Tibial artery (tissue), 4 donors: ENCODE data around the gene MRAP2.

Source experiments
- DNase-seq, 2 donors: peaks; one replicate each; pipeline ENCODE4 v3.0.0-alpha.2; 2019
- H3K27ac ChIP-seq, 2 donors: fragments of 200-600 bp; sonication (generic) in 1 of 2; 1 replicate in 1 of 2; 2 replicates in 1 of 2; pipeline ENCODE4 v1.5.1; 2018 to 2019; ENCODE audit warnings: mild to moderate bottlenecking in 1 of 2
- H3K27me3 ChIP-seq, 2 donors: fragments of 200-600 bp; sonication (generic) in 1 of 2; one replicate each; pipeline versions ENCODE4 v1.5.1 to v1.6.0; 2016 to 2019
- H3K36me3 ChIP-seq, 3 donors: fragments of 200-600 bp; sonication (generic) in 2 of 3; one replicate each; pipeline ENCODE4 v1.5.1; 2016 to 2019; ENCODE audit warnings: mild to moderate bottlenecking in 2 of 3
- H3K4me1 ChIP-seq, 4 donors: fragments of 200-600 bp; sonication (generic) in 2 of 4; 1 replicate in 3 of 4; 2 replicates in 1 of 4; pipeline ENCODE4 v1.5.1; 2016 to 2019
- H3K4me3 ChIP-seq, 2 donors: fragments of 200-600 bp; sonication (generic) in 1 of 2; 1 replicate in 1 of 2; 2 replicates in 1 of 2; pipeline ENCODE4 v1.5.1; 2018 to 2019; ENCODE audit warnings: mild to moderate bottlenecking in 2 of 2
- H3K9me3 ChIP-seq, 3 donors: fragments of 200-600 bp; sonication (generic) in 1 of 3; one replicate each; pipeline ENCODE4 v1.5.1; 2016 to 2019
- intact Hi-C: fragments of 100-400 bp; cut with DNase I; formaldehyde crosslinking; loops from one replicate; pipeline ENCODE4 v1.15.0; 2023; ENCODE audit warnings: low total_unique reads
- TF ChIP-seq, protein P1 (sequence below), 2 experiments: fragments of 200-600 bp in 1 of 2; fragments of 450-650 bp in 1 of 2; IDR thresholded peaks; one replicate each; pipeline ENCODE4 v1.5.1; 2017 to 2019; ENCODE audit warnings: antibody characterized with exemption in 2 of 2, mild to moderate bottlenecking in 1 of 2, moderate library complexity in 1 of 2

Gene MRAP2

DNA sequence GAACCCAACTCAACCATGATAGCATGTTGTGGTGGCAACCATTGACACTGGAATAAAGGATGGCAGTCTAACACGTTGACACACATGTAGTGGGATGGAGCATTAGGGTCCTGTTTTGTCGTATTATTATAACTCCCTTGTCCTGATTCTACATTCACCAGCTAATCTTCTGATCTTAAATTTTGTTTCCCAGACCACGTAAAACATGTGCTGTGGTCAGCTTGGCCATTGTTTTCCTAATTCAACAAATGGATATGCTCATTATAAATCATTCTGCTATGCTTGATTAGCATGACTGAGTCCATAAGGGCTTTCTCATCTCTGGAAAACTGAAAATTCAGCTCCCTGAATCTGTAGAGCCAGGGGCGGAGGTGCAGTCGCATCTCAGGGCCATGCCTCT lies 15.0 kb downstream of the MRAP2 start:
- intact Hi-C loops: no loop called here

DNA sequence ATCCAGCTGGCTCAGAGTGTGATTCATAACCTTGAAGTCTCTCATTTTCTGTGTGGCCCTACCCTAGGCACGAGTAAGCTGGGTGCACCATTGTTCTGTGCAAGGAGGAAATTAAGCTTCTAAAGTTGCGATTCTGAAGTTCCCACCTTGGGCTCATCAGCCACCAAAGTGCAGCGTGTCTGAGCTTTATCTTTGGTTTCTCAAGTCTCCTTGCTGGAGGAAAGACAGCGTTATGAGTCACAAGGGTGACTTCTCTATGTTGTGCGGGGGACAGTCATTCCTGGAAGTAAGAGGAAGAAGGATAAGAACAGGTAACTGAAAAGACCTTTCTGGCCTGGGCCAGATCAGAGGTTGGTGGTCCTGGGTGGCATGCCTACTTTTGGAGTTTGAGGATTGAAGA lies 16.8 kb downstream of the MRAP2 start:
- Histone ChIP-seq H3K27me3 (no peaks in the 10 kb centered on the region), H3K36me3 (no peaks in the 10 kb centered on the region), H3K9me3 (no peaks in the 10 kb centered on the region), H3K4me1 (peaks cover 0 to 60% (median 22%) of the 10 kb centered on the region in 4 donors), H3K4me3 (no peak overlapping the region), H3K27ac (peak overlapping the region; percentile 75 to 76)
- no peak for DNase-seq
- TF ChIP-seq, protein P1, sequence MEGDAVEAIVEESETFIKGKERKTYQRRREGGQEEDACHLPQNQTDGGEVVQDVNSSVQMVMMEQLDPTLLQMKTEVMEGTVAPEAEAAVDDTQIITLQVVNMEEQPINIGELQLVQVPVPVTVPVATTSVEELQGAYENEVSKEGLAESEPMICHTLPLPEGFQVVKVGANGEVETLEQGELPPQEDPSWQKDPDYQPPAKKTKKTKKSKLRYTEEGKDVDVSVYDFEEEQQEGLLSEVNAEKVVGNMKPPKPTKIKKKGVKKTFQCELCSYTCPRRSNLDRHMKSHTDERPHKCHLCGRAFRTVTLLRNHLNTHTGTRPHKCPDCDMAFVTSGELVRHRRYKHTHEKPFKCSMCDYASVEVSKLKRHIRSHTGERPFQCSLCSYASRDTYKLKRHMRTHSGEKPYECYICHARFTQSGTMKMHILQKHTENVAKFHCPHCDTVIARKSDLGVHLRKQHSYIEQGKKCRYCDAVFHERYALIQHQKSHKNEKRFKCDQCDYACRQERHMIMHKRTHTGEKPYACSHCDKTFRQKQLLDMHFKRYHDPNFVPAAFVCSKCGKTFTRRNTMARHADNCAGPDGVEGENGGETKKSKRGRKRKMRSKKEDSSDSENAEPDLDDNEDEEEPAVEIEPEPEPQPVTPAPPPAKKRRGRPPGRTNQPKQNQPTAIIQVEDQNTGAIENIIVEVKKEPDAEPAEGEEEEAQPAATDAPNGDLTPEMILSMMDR (IDR thresholded peaks at IDR 0.05): no peak
- intact Hi-C loops: no loop called here

More for the DNA sequence above, 15.0 kb downstream of the MRAP2 start:
- H3K9me3 ChIP-seq: no peaks in the 10 kb centered on the region
- no peaks in the 10 kb centered on the region for H3K36me3 ChIP-seq
- DNase-seq: no peak
- H3K4me1 ChIP-seq: peaks cover 0 to 68% (median 26%) of the 10 kb centered on the region in 4 donors
- H3K4me3 ChIP-seq: no peak overlapping the region
- H3K27ac ChIP-seq: no peak overlapping the region
- TF ChIP-seq, protein P1 (IDR thresholded peaks at IDR 0.05): no peak
- H3K27me3 ChIP-seq: no peaks in the 10 kb centered on the region

DNA sequence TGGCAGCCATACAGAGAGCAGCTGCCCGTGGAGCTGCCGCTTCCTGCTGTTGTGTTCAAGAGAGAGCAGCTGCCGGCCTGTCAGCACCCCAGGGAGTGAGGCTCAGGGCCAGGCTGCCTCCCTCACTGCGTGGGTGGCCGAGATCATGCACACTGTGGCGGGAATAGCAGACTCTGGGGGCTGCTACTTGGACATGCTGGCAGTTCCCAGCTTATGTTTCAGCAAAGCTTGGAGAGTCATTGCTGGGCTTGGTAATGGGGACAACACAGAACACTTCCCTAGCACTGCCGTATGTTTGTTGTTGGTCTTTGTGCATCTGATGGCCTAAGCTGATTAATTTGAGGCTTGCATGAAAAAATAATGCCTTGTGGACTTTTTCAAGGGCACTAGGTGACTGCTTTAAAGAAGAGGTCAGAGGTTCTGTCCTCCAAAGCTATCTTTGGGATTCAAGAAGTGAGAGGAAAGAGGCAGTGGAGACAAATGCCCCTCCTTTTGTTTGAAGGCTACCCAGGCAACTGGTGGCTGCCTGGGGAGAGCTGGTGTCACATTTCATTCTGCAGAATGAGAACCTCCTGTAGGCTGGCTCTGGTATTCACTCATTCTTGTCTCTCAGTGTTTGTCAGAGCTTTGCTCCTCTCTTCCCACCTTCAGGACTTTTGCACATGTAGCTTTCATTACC lies 18.8 kb downstream of the MRAP2 start:
- peak; percentile 69 to 86 for DNase-seq
- Histone ChIP-seq H3K27me3 (no peaks in the 10 kb centered on the region), H3K36me3 (no peaks in the 10 kb centered on the region), H3K27ac (peak overlapping the region; percentile 75 to 76), H3K4me3 (peak overlapping the region; percentile 14 to 26), H3K9me3 (no peaks in the 10 kb centered on the region), H3K4me1 (peaks cover 0 to 68% (median 22%) of the 10 kb centered on the region in 4 donors)
- TF ChIP-seq, protein P1 (IDR thresholded peaks at IDR 0.05): peak in 1 of 2 experiments; percentile 19
- intact Hi-C loops: no loop called here

DNA sequence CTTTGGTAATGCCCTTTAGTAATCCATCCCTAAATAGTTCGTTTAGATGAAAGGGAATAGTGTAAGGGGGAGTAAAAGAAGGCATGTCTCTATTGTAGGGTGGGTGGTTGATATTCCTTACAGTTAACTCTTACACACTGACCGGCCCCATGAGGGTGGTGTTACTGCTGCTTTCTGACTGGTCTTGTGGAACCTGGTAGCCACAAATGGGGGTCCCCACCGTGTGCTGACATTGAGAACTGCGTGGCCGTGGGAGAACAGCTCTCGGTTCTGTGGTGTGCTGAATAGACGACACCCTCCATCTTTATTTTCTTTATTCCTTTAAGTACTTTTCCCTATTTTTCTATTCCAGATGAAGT lies 19.3 kb downstream of the MRAP2 start:
- Histone ChIP-seq H3K36me3 (no peaks in the 10 kb centered on the region), H3K9me3 (no peaks in the 10 kb centered on the region), H3K4me3 (peak overlapping the region in 1 of 2 donors; percentile 26), H3K27me3 (no peaks in the 10 kb centered on the region), H3K27ac (peak overlapping the region; percentile 75 to 76), H3K4me1 (peaks cover 0 to 67% (median 22%) of the 10 kb centered on the region in 4 donors)
- intact Hi-C loops: no loop called here
- TF ChIP-seq, protein P1 (IDR thresholded peaks at IDR 0.05): no peak
- DNase-seq: no peak

DNA sequence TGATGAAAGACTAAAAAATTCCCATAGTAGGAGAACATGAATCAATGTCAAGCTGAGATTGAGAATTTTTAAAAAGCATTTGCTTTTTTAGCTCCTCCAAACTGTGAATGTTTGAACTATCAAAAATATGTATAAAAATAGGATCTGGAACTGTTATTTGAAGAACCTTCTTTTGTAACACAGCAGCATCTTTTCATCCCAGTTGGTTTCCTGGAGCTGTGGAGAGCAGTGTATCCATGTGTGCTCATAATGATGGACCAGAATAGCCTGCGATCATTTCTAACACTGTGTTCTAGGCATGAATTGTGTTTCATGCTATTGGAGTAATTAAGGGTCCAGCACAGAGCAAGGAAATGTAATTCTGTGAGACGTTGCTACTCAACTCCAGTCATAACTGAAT lies 22.1 kb downstream of the MRAP2 start:
- H3K9me3 ChIP-seq: no peaks in the 10 kb centered on the region
- no peak overlapping the region for H3K4me3 ChIP-seq
- peak overlapping the region in 1 of 2 donors; percentile 30 for H3K27ac ChIP-seq
- DNase-seq: no peak
- intact Hi-C loops: no loop called here
- peaks cover 0 to 79% (median 21%) of the 10 kb centered on the region in 4 donors for H3K4me1 ChIP-seq
- H3K36me3 ChIP-seq: no peaks in the 10 kb centered on the region
- TF ChIP-seq, protein P1 (IDR thresholded peaks at IDR 0.05): no peak
- H3K27me3 ChIP-seq: no peaks in the 10 kb centered on the region
